ENCODE data around the gene STK35.
"Not testable (repeated sequence)": the region's sequence is repeated elsewhere in the genome, so short reads cannot be mapped to it uniquely, and the experiment has no call there.

The STK35 gene

GRCh38 chr20:2163757-2164156 lies 62.1 kb downstream of the STK35 start:
- no peak for DNase-seq

- no peak for DNase-seq
Measured at GRCh38 chr20:2164421-2164820, 62.8 kb downstream of the STK35 start.

- no peak for DNase-seq
Measured at GRCh38 chr20:2164966-2165365, 63.3 kb downstream of the STK35 start.

- DNase-seq: no peak
Measured at GRCh38 chr20:2165871-2166270, 64.2 kb downstream of the STK35 start.

GRCh38 chr20:2167112-2167511 lies 65.5 kb downstream of the STK35 start:
- DNase-seq: no peak

- no peak for DNase-seq
Measured at GRCh38 chr20:2168946-2169345, 67.3 kb downstream of the STK35 start.

- DNase-seq: no peak
Measured at GRCh38 chr20:2169456-2170088, 67.9 kb downstream of the STK35 start.

- DNase-seq: no peak
Measured at GRCh38 chr20:2170404-2170803, 68.8 kb downstream of the STK35 start.

GRCh38 chr20:2171266-2171790 lies 69.7 kb downstream of the STK35 start:
- DNase-seq: no peak

- DNase-seq: not testable (repeated sequence)
Measured at GRCh38 chr20:2171840-2172239, 70.2 kb downstream of the STK35 start.

- DNase-seq: peak; percentile 37
Measured at GRCh38 chr20:2172305-2173175, 70.9 kb downstream of the STK35 start.

- no peak for DNase-seq
Measured at GRCh38 chr20:2173186-2173585, 71.6 kb downstream of the STK35 start.

- DNase-seq: no peak
Measured at GRCh38 chr20:2174067-2174466, 72.4 kb downstream of the STK35 start.

GRCh38 chr20:2176946-2177345 lies 75.3 kb downstream of the STK35 start:
- no peak for DNase-seq

GRCh38 chr20:2178318-2179232 lies 76.9 kb downstream of the STK35 start:
- DNase-seq: no peak

GRCh38 chr20:2179233-2179580 lies 77.6 kb downstream of the STK35 start:
- DNase-seq: no peak

GRCh38 chr20:2179949-2180348 lies 78.3 kb downstream of the STK35 start:
- DNase-seq: no peak

GRCh38 chr20:2183381-2183780 lies 81.8 kb downstream of the STK35 start:
- no peak for DNase-seq

- DNase-seq: not testable (repeated sequence)
Measured at GRCh38 chr20:2184933-2185332, 83.3 kb downstream of the STK35 start.

- no peak for DNase-seq
Measured at GRCh38 chr20:2195614-2196013, 94.0 kb downstream of the STK35 start.

GRCh38 chr20:2197166-2197565 lies 95.5 kb downstream of the STK35 start:
- no peak for DNase-seq

Data from fibroblast of skin of right quadriceps (primary cell).